ENCODE data around the gene TTI1.
"Not testable (repeated sequence)": the region's sequence is repeated elsewhere in the genome, so short reads cannot be mapped to it uniquely, and the experiment has no call there.

TTI1 gene

GRCh38 chr20:37986873-37987601, 46.2 kb downstream of the TTI1 start:
- DNase-seq = no peak

- DNase-seq = no peak
Observed at GRCh38 chr20:37986044-37986858, 47.0 kb downstream of the TTI1 start.

- no peak for DNase-seq
Observed at GRCh38 chr20:37984018-37984785, 49.1 kb downstream of the TTI1 start.

- no peak for DNase-seq
Observed at GRCh38 chr20:37983286-37983685, 50.0 kb downstream of the TTI1 start.

GRCh38 chr20:37981568-37981967, 51.7 kb downstream of the TTI1 start:
- no peak for DNase-seq

GRCh38 chr20:37980876-37981275, 52.4 kb downstream of the TTI1 start:
- DNase-seq = no peak

- DNase-seq = no peak
Observed at GRCh38 chr20:37980383-37980782, 52.9 kb downstream of the TTI1 start.

- no peak for DNase-seq
Observed at GRCh38 chr20:37979021-37979985, 54.0 kb downstream of the TTI1 start.

- no peak for DNase-seq
Observed at GRCh38 chr20:37977786-37978185, 55.5 kb downstream of the TTI1 start.

GRCh38 chr20:37977338-37977737, 55.9 kb downstream of the TTI1 start:
- DNase-seq = no peak

GRCh38 chr20:37976887-37977286, 56.4 kb downstream of the TTI1 start:
- DNase-seq = no peak

- DNase-seq = no peak
Observed at GRCh38 chr20:37973059-37973910, 60.0 kb downstream of the TTI1 start.

- no peak for DNase-seq
Observed at GRCh38 chr20:37972256-37973058, 60.8 kb downstream of the TTI1 start.

GRCh38 chr20:37971561-37972127, 61.6 kb downstream of the TTI1 start:
- DNase-seq = no peak

GRCh38 chr20:37970856-37971245, 62.4 kb downstream of the TTI1 start:
- no peak for DNase-seq

- DNase-seq = no peak
Observed at GRCh38 chr20:37969949-37970855, 63.1 kb downstream of the TTI1 start.

- no peak for DNase-seq
Observed at GRCh38 chr20:37968841-37969401, 64.3 kb downstream of the TTI1 start.

GRCh38 chr20:37963483-37963882, 69.8 kb downstream of the TTI1 start:
- DNase-seq = not testable (repeated sequence)

GRCh38 chr20:37961066-37961465, 72.2 kb downstream of the TTI1 start:
- DNase-seq = no peak

Measured in NCI-H1417 treated with DMSO at 0.1 percent for 48 hours (cell line).